GM21529 (cell line): ENCODE measurements around the gene PPL.
"Not testable (repeated sequence)": the region's sequence is repeated elsewhere in the genome, so short reads cannot be mapped to it uniquely, and the experiment has no call there.

Experiments
- ATAC-seq: cut with Tn5 transposase; IDR thresholded peaks from one replicate; pipeline ENCODE4 v1.9.1; 2021; ENCODE audit not compliant: unreplicated experiment

PPL gene

GRCh38 chr16:4936991-4937781 lies at the start of gene PPL:
TSS of gene PPL (minus strand) at chr16:4937148. CDS start at chr16:4937045, 103 bp downstream.
- ATAC-seq = no peak

- ATAC-seq = no peak
Measured at GRCh38 chr16:4984174-4984990, 47.4 kb upstream of the PPL start.

GRCh38 chr16:4982056-4982867 lies 45.3 kb upstream of the PPL start:
- no peak for ATAC-seq

GRCh38 chr16:4981473-4981872 lies 44.5 kb upstream of the PPL start:
- no peak for ATAC-seq

- ATAC-seq = no peak
Measured at GRCh38 chr16:4980691-4981090, 43.7 kb upstream of the PPL start.

- ATAC-seq = no peak
Measured at GRCh38 chr16:4979736-4980660, 43.0 kb upstream of the PPL start.

GRCh38 chr16:4979164-4979563 lies 42.2 kb upstream of the PPL start:
- ATAC-seq = no peak

- no peak for ATAC-seq
Measured at GRCh38 chr16:4976611-4977145, 39.7 kb upstream of the PPL start.

- ATAC-seq = peak; percentile 93
Measured at GRCh38 chr16:4976079-4976478, 39.1 kb upstream of the PPL start.

- no peak for ATAC-seq
Measured at GRCh38 chr16:4972938-4973587, 36.1 kb upstream of the PPL start.

- no peak for ATAC-seq
Measured at GRCh38 chr16:4970010-4970409, 33.1 kb upstream of the PPL start.

GRCh38 chr16:4968879-4969483 lies 32.0 kb upstream of the PPL start:
- ATAC-seq = no peak

- not testable (repeated sequence) for ATAC-seq
Measured at GRCh38 chr16:4968278-4968677, 31.3 kb upstream of the PPL start.

GRCh38 chr16:4966736-4967453 lies 29.9 kb upstream of the PPL start:
- ATAC-seq = no peak

- not testable (repeated sequence) for ATAC-seq
Measured at GRCh38 chr16:4963527-4963926, 26.6 kb upstream of the PPL start.

GRCh38 chr16:4962716-4963115 lies 25.8 kb upstream of the PPL start:
- no peak for ATAC-seq

GRCh38 chr16:4960579-4960978 lies 23.6 kb upstream of the PPL start:
- ATAC-seq = no peak
